ENCODE measurements around the gene GALNT9. TPM values are rescaled to one million over a fixed set of nuclear protein-coding genes. Genes with fewer than 3 reads are reported as not detected.

GALNT9 gene
- polyA plus RNA-seq, 1 of the 3 experiments (the other 2 are of a cell fraction), result not detected

GRCh38 chr12:132190012-132190755 lies 139.2 kb downstream of the GALNT9 start:
- ChIA-PET POLR2A (no interaction called here), CTCF (interaction anchor here (1.2 to 1.9 kb wide), 3 partner anchors 224 to 225 kb away, joined by 4 to 7 read pairs (median 4); no protein-coding TSS in a partner anchor)
- no peaks in the 10 kb centered on the region for H4K20me1 ChIP-seq (ENCODE audit: insufficient read depth)
- no peaks in the 10 kb centered on the region for H3K36me3 ChIP-seq (replicated peaks in 1 of 2; ENCODE audit: control insufficient read depth in 1 of 2, insufficient read depth in 2 of 2, low read length in 1 of 2)
- peak overlapping the region; percentile 30; the same call in 1 of the 2 replicates for H2AFZ ChIP-seq (ENCODE audit: low read depth)
- DNase-seq, result no peak
- no peaks in the 10 kb centered on the region for H3K79me2 ChIP-seq (ENCODE audit: insufficient read depth)
- H3K9me2 ChIP-seq, result no peaks in the 10 kb centered on the region
- WGBS (ENCODE audit: low lambda C conversion rate), result 34% methylated on average over 23 of the region's 59 CpGs
- peak overlapping the region; percentile 68; the same call in 1 of the 2 replicates for H3K4me2 ChIP-seq
- H3K9ac ChIP-seq, result no peak overlapping the region
- TF ChIP-seq PBX3 (IDR thresholded peaks at IDR 0.05) (no peak), EZH2phosphoT487 (IDR thresholded peaks at IDR 0.05; ENCODE audit: borderline replicate concordance, low read depth) (0 out of 2 replicates have a peak, but pooled peaks have one; percentile 45), FOXJ3 (CRISPR knock-in tag; IDR thresholded peaks at IDR 0.05) (no peak)
- no peaks in the 10 kb centered on the region for H3K9me3 ChIP-seq
- H3K4me1 ChIP-seq (ENCODE audit: control insufficient read depth in 1 of 2, insufficient read depth in 2 of 2, low read depth in 1 of 2, low read length in 1 of 2), result peaks cover 0 to 3% of the 10 kb centered on the region in 2 experiments; a peak in 1 of 4 replicates
- H3F3A ChIP-seq (replicated peaks; ENCODE audit: insufficient read depth), result no peaks in the 10 kb centered on the region
- H3K27me3 ChIP-seq (ENCODE audit: insufficient read depth), result peaks cover 100% of the 10 kb centered on the region
- no peak overlapping the region for H3K27ac ChIP-seq (ENCODE audit: low read depth in 2 of 2, low read length in 1 of 2)
- H3K4me3 ChIP-seq (ENCODE audit: low read depth in 2 of 2, low read length in 1 of 2), result peak overlapping the region in 1 of 2 experiments; percentile 21; a peak in 3 of 4 replicates

- Histone ChIP-seq H3K9ac (no peak overlapping the region), H4K20me1 (ENCODE audit: insufficient read depth) (no peaks in the 10 kb centered on the region), H3K79me2 (ENCODE audit: insufficient read depth) (no peaks in the 10 kb centered on the region), H2AFZ (ENCODE audit: low read depth) (peak overlapping the region; percentile 30; the same call in 1 of the 2 replicates), H3K9me2 (no peaks in the 10 kb centered on the region), H3K4me2 (peak overlapping the region; percentile 68; the same call in 1 of the 2 replicates), H3K9me3 (no peaks in the 10 kb centered on the region), H3K4me1 (ENCODE audit: control insufficient read depth in 1 of 2, insufficient read depth in 2 of 2, low read depth in 1 of 2, low read length in 1 of 2) (peaks cover 0 to 3% of the 10 kb centered on the region in 2 experiments; a peak in 1 of 4 replicates), H3K27me3 (ENCODE audit: insufficient read depth) (peaks cover 100% of the 10 kb centered on the region), H3K4me3 (ENCODE audit: low read depth in 2 of 2, low read length in 1 of 2) (peak overlapping the region in 1 of 2 experiments; percentile 21; a peak in 3 of 4 replicates), H3K36me3 (replicated peaks in 1 of 2; ENCODE audit: control insufficient read depth in 1 of 2, insufficient read depth in 2 of 2, low read length in 1 of 2) (no peaks in the 10 kb centered on the region), H3K27ac (ENCODE audit: low read depth in 2 of 2, low read length in 1 of 2) (no peak overlapping the region), H3F3A (replicated peaks; ENCODE audit: insufficient read depth) (no peaks in the 10 kb centered on the region)
- ChIA-PET CTCF (interaction anchor here (1.2 to 1.9 kb wide), 3 partner anchors 36 to 226 kb away, joined by 4 to 5 read pairs (median 4); no protein-coding TSS in a partner anchor), POLR2A (no interaction called here)
- DNase-seq, result peak; percentile 64
- no peak for TF ChIP-seq POLR2AphosphoS5 (IDR thresholded peaks at IDR 0.05; ENCODE audit: low read depth, low read length)
- TF ChIP-seq CTCF (IDR thresholded peaks at IDR 0.05), result no peak
- TF ChIP-seq RXRA (IDR thresholded peaks at IDR 0.05; ENCODE audit: borderline replicate concordance, low read depth), result no peak
- TF ChIP-seq GATA2 (CRISPR knock-in tag; IDR thresholded peaks at IDR 0.05), result no peak
- TF ChIP-seq EP300 (IDR thresholded peaks at IDR 0.05; ENCODE audit: borderline replicate concordance in 1 of 2, low read depth in 1 of 2, low read length in 1 of 2), result no peak
- no peak for TF ChIP-seq ZBTB33 (IDR thresholded peaks at IDR 0.05; ENCODE audit: borderline replicate concordance, low read depth)
- no peak for TF ChIP-seq NRF1 (IDR thresholded peaks at IDR 0.05; ENCODE audit: low read depth, low read length)
- TF ChIP-seq GABPA (IDR thresholded peaks at IDR 0.05; ENCODE audit: low read depth), result no peak
- TF ChIP-seq SIN3A (IDR thresholded peaks at IDR 0.05; ENCODE audit: borderline replicate concordance, low read depth, low read length), result no peak
- WGBS (ENCODE audit: low lambda C conversion rate), result 8% methylated on average over 10 of the region's 69 CpGs
These were observed 139.9 kb downstream of the GALNT9 start for GRCh38 chr12:132189378-132190011.

Data from SK-N-SH (cell line).